A549 (cell line): Measurements from ENCODE around the gene ALS2. TPM values are rescaled to one million over a fixed set of nuclear protein-coding genes. Genes with fewer than 3 reads are reported as not detected.
"Not testable (repeated sequence)": the region's sequence is repeated elsewhere in the genome, so short reads cannot be mapped to it uniquely, and the experiment has no call there.

Experiments
- ATAC-seq, 2 experiments: fragments of 200-7000 bp in 1 of 2; fragments of >200 bp in 1 of 2; cut with Nextera tagmentation in 1 of 2; cut with Tn5 transposase in 1 of 2; 3 replicates each; pipeline versions ENCODE4 v1.8.0 to v1.9.1; 2018 to 2020; ENCODE audit warnings: mild to moderate bottlenecking in 1 of 2, moderate library complexity in 1 of 2
- CTCF ChIA-PET: fragments of 300-600 bp; sonication (Branson Sonifier 250); formaldehyde crosslinking; extraction: SDS; loops from one replicate; lab custom pipeline; 2021; ENCODE audit warnings: antibody characterized with exemption, inconsistent platforms; lab: Yijun Ruan, JAX
- POLR2A ChIA-PET: fragments of 350-600 bp; formaldehyde crosslinking; extraction: SDS; loops from one replicate; lab custom pipeline; 2021; ENCODE audit warnings: antibody characterized with exemption, inconsistent platforms; lab: Yijun Ruan, JAX
- DNase-seq, 2 experiments: peaks; one replicate each; pipeline versions ENCODE4 v3.0.0 to v3.0.0-alpha.2; 2011 to 2016; ENCODE audit warnings: low read depth in 1 of 2, low spot score in 1 of 2
- FAIRE-seq: peaks from 2 replicates; lab custom pipeline; 2011; peaks lifted over from hg19 to GRCh38; lab: Jason Lieb, UNC
- H3K27ac ChIP-seq, 2 experiments: fragments of >200 bp; sonication (Bioruptor Twin); formaldehyde crosslinking; 3 replicates each; pipeline ENCODE4 v1.5.1; 2016 to 2017
- H3K4me1 ChIP-seq: fragments of >200 bp; sonication (Bioruptor Twin); formaldehyde crosslinking; 3 replicates; pipeline ENCODE4 v1.6.1; 2016
- H3K4me2 ChIP-seq: fragments of >200 bp; sonication (Bioruptor Twin); formaldehyde crosslinking; 3 replicates; pipeline ENCODE4 v1.6.1; 2016
- H3K4me3 ChIP-seq: fragments of >200 bp; sonication (Bioruptor Twin); formaldehyde crosslinking; 3 replicates; pipeline ENCODE4 v1.5.1; 2016
- H3K9me3 ChIP-seq: fragments of >200 bp; sonication (Bioruptor Twin); formaldehyde crosslinking; 3 replicates; pipeline ENCODE4 v1.6.1; 2016
- CEBPB ChIP-seq, 2 experiments: fragments of >200 bp in 1 of 2; sonication (Bioruptor Twin) in 1 of 2; formaldehyde crosslinking in 1 of 2; IDR thresholded peaks; 2 replicates each; pipeline ENCODE4 v1.6.1; 2012 to 2016
- CHD2 ChIP-seq: fragments of 150-350 bp; IDR thresholded peaks from 2 replicates; pipeline ENCODE4 v1.6.1; 2014; ENCODE audit warnings: low read length; ENCODE audit not compliant: partially characterized antibody
- EP300 ChIP-seq, 2 experiments: fragments of >200 bp; sonication (Bioruptor Twin); formaldehyde crosslinking; IDR thresholded peaks; 2 replicates in 1 of 2; 3 replicates in 1 of 2; pipeline ENCODE4 v1.6.1; 2016 to 2017
- HES2 ChIP-seq: fragments of >200 bp; sonication (Bioruptor Twin); formaldehyde crosslinking; IDR thresholded peaks from 2 replicates; pipeline ENCODE4 v1.6.1; 2016
- HMGXB4 ChIP-seq: fragments of 250-450 bp; sonication (Bioruptor Pico); IDR thresholded peaks from 2 replicates; pipeline ENCODE4 v1.5.0; 2021; ENCODE audit warnings: mild to moderate bottlenecking, moderate library complexity, borderline replicate concordance
- HOXB13 ChIP-seq: fragments of 250-450 bp; sonication (Bioruptor Pico); IDR thresholded peaks from 2 replicates; pipeline ENCODE4 v1.5.0; 2020; ENCODE audit warnings: low read depth, mild to moderate bottlenecking, moderate library complexity
- HOXB5 ChIP-seq: fragments of 250-450 bp; sonication (Bioruptor Pico); IDR thresholded peaks from 2 replicates; pipeline ENCODE4 v1.5.0; 2020; ENCODE audit warnings: mild to moderate bottlenecking, moderate library complexity
- JUN ChIP-seq, 2 experiments: fragments of >200 bp; sonication (Bioruptor Twin); formaldehyde crosslinking; IDR thresholded peaks; 2 replicates in 1 of 2; 3 replicates in 1 of 2; pipeline ENCODE4 v1.6.1; 2016 to 2017
- KDM1A ChIP-seq: fragments of 200-600 bp; sonication (generic); IDR thresholded peaks from 2 replicates; pipeline ENCODE4 v1.6.1; 2016; ENCODE audit warnings: low read depth, mild to moderate bottlenecking
- KDM5A ChIP-seq: fragments of 200-600 bp; sonication (generic); IDR thresholded peaks from 2 replicates; pipeline ENCODE4 v1.6.1; 2016; ENCODE audit warnings: antibody characterized with exemption, mild to moderate bottlenecking
- PHF8 ChIP-seq: fragments of 200-600 bp; sonication (generic); IDR thresholded peaks from 2 replicates; pipeline ENCODE4 v1.6.1; 2016; ENCODE audit warnings: low read depth, mild to moderate bottlenecking, antibody characterized with exemption, moderate library complexity, borderline replicate concordance
- POLR2A ChIP-seq: IDR thresholded peaks from 2 replicates; pipeline ENCODE4 v1.6.1; 2012; ENCODE audit warnings: mild to moderate bottlenecking, low read length
- RAD21 ChIP-seq, 2 experiments: fragments of >200 bp in 1 of 2; sonication (Bioruptor Twin) in 1 of 2; formaldehyde crosslinking in 1 of 2; IDR thresholded peaks in 1 of 2; conservative IDR thresholded peaks in 1 of 2; 2 replicates in 1 of 2; 3 replicates in 1 of 2; pipeline ENCODE4 v1.6.1; 2012 to 2018; ENCODE audit warnings: inconsistent platforms in 1 of 2
- RARB ChIP-seq: fragments of 250-450 bp; sonication (Bioruptor Pico); IDR thresholded peaks from 2 replicates; pipeline ENCODE4 v1.8.0; 2021; ENCODE audit warnings: mild to moderate bottlenecking, moderate library complexity
- RCOR1 ChIP-seq: fragments of 150-350 bp; IDR thresholded peaks from 2 replicates; pipeline ENCODE4 v1.6.1; 2014; ENCODE audit warnings: antibody characterized with exemption, low read length, low read depth
- RFX5 ChIP-seq: fragments of 450-650 bp; IDR thresholded peaks from 2 replicates; pipeline ENCODE4 v1.7.1; 2014; ENCODE audit warnings: antibody characterized with exemption, mild to moderate bottlenecking, moderate library complexity
- TFCP2L1 ChIP-seq: fragments of 250-450 bp; sonication (Bioruptor Pico); IDR thresholded peaks from 2 replicates; pipeline ENCODE4 v1.5.0; 2021; ENCODE audit warnings: mild to moderate bottlenecking
- ZC3H11A ChIP-seq: fragments of 450-650 bp; IDR thresholded peaks from 2 replicates; pipeline ENCODE4 v1.6.1; 2014; ENCODE audit warnings: antibody characterized with exemption, mild to moderate bottlenecking
- ZNF302 ChIP-seq: fragments of 250-450 bp; sonication (Bioruptor Pico); IDR thresholded peaks from 2 replicates; pipeline ENCODE4 v1.9.0; 2021; ENCODE audit warnings: inconsistent platforms, mild to moderate bottlenecking, moderate library complexity
- ZSCAN20 ChIP-seq: fragments of 250-450 bp; sonication (Bioruptor Pico); IDR thresholded peaks from 2 replicates; pipeline ENCODE4 v1.8.0; 2022; ENCODE audit warnings: mild to moderate bottlenecking, moderate library complexity
- WGBS: methylation state at CpG from one replicate; pipeline ENCODE4 v1.1.6; 2017; ENCODE audit errors: missing lambda C conversion rate; 5-methylcytosine and 5-hydroxymethylcytosine counted together
- polyA plus RNA-seq, 4 experiments: library from polyadenylated mRNA; depleted of rRNA in 3 of 4; stranded (reverse); fragments of >200 nt; fragmentation: RNase III in 1 of 4; extraction: RNeasy Plus Mini Kit Qiagen cat#74134 plus additional on column Dnase treatment in 1 of 4; gene quantifications; 2 replicates in 3 of 4; 3 replicates in 1 of 4; pipeline ENCODE4 v1.2.3, GENCODE V29; 2011 to 2017
- TF ChIP-seq, protein P1 (sequence below): IDR thresholded peaks from 2 replicates; pipeline ENCODE4 v1.6.1; 2012; ENCODE audit warnings: low read depth, borderline replicate concordance
- TF ChIP-seq, protein P2 (sequence below): fragments of >200 bp; sonication (Bioruptor Twin); formaldehyde crosslinking; IDR thresholded peaks from 3 replicates; pipeline ENCODE4 v1.5.1; 2016

The ALS2 gene
- polyA plus RNA-seq, 2 of the 4 experiments (the other 2 are of a cell fraction) = 18.1 to 23.3 TPM

DNA sequence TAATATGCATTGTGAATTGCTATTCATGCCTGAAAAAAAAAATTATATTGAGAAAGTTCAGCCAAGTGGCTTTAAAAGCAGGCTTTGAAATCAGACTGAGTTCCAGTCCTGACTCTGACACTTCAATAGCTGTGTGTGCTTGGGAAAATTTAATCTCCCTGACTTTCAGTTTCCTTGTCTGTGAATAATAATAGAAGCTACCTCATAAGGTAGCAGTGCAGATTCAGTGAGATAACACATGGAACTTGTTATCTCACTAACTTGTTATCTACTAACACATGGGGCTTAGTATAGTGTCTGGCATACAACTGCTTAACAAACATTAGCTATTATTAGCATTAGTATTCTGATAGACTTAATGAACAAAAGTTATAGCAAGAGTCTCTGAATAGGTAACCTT is 14.9 kb downstream of the ALS2 start:
- no peak overlapping the region for H3K4me2 ChIP-seq
- no peaks in the 10 kb centered on the region for H3K4me1 ChIP-seq
- no peak for ATAC-seq
- no peak overlapping the region for H3K4me3 ChIP-seq
- CTCF ChIA-PET = interaction anchor here (1.2 kb wide), 1 partner anchor 21 kb away, joined by 3 read pairs; no protein-coding TSS in a partner anchor
- TF ChIP-seq PHF8 (no peak), HMGXB4 (no peak), CEBPB (IDR thresholded peaks at IDR 0.05) (no peak), KDM1A (no peak)
- TF ChIP-seq, all 56 proteins: peak for 0
- no peaks in the 10 kb centered on the region for H3K9me3 ChIP-seq
- H3K27ac ChIP-seq = no peak overlapping the region
- FAIRE-seq (no peak), DNase-seq (no peak)
- POLR2A ChIA-PET = no interaction called here

- CTCF ChIA-PET = interaction anchor here (0.6 to 1.5 kb wide), 3 partner anchors 17 to 309 kb away, joined by 3 to 5 read pairs (median 3); partner anchors contain the start of genes ALS2 and KIAA2012
- H3K9me3 ChIP-seq, H3K27ac ChIP-seq, H3K4me1 ChIP-seq, H3K4me2 ChIP-seq, ATAC-seq, FAIRE-seq, DNase-seq, H3K4me3 ChIP-seq: not testable (repeated sequence)
- peak; percentile 85 for TF ChIP-seq ZC3H11A
- POLR2A ChIA-PET = interaction anchor here (0.6 to 2.2 kb wide), 2 partner anchors 16 to 52 kb away, joined by 3 to 7 read pairs; partner anchors contain the start of gene ALS2
- 93% methylated on average over 7 of the region's 7 CpGs for WGBS
Observed at GRCh38 chr2:201764469-201764868, 16.3 kb downstream of the ALS2 start.

GRCh38 chr2:201761101-201761500 is 19.6 kb downstream of the ALS2 start:
- no peaks in the 10 kb centered on the region for H3K9me3 ChIP-seq
- H3K4me2 ChIP-seq = no peak overlapping the region
- DNase-seq (no peak), FAIRE-seq (no peak), ATAC-seq (no peak)
- TF ChIP-seq RARB (CRISPR knock-in tag) (no peak), PHF8 (no peak), POLR2A (no peak), KDM1A (no peak), RAD21 (conservative IDR thresholded peaks at IDR 0.05 in 1 of 2, IDR thresholded peaks at IDR 0.05 in 1 of 2) (no peak)
- H3K27ac ChIP-seq = no peak overlapping the region
- ChIA-PET POLR2A (no interaction called here), CTCF (no interaction called here)
- 79% methylated on average over 4 of the region's 4 CpGs for WGBS
- H3K4me1 ChIP-seq = peaks cover 15% of the 10 kb centered on the region
- no peak overlapping the region for H3K4me3 ChIP-seq

GRCh38 chr2:201759567-201759966 is 21.2 kb downstream of the ALS2 start:
- no peak overlapping the region for H3K4me2 ChIP-seq
- CTCF ChIA-PET = interaction anchor here (1.4 kb wide), 1 partner anchor 419 kb away, joined by 5 read pairs; no protein-coding TSS in a partner anchor
- FAIRE-seq (no peak), ATAC-seq (no peak)
- peaks cover 23% of the 10 kb centered on the region for H3K4me1 ChIP-seq
- no peak overlapping the region for H3K27ac ChIP-seq
- TF ChIP-seq, protein P1, sequence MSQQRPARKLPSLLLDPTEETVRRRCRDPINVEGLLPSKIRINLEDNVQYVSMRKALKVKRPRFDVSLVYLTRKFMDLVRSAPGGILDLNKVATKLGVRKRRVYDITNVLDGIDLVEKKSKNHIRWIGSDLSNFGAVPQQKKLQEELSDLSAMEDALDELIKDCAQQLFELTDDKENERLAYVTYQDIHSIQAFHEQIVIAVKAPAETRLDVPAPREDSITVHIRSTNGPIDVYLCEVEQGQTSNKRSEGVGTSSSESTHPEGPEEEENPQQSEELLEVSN = no peak
- TF ChIP-seq RFX5 = no peak
- no peak for TF ChIP-seq JUN (IDR thresholded peaks at IDR 0.05)
- no peak for TF ChIP-seq CEBPB (IDR thresholded peaks at IDR 0.05)
- TF ChIP-seq ZSCAN20 (CRISPR knock-in tag) = no peak
- TF ChIP-seq HOXB5 (CRISPR knock-in tag) = no peak
- TF ChIP-seq HES2 = no peak
- TF ChIP-seq, protein P2, sequence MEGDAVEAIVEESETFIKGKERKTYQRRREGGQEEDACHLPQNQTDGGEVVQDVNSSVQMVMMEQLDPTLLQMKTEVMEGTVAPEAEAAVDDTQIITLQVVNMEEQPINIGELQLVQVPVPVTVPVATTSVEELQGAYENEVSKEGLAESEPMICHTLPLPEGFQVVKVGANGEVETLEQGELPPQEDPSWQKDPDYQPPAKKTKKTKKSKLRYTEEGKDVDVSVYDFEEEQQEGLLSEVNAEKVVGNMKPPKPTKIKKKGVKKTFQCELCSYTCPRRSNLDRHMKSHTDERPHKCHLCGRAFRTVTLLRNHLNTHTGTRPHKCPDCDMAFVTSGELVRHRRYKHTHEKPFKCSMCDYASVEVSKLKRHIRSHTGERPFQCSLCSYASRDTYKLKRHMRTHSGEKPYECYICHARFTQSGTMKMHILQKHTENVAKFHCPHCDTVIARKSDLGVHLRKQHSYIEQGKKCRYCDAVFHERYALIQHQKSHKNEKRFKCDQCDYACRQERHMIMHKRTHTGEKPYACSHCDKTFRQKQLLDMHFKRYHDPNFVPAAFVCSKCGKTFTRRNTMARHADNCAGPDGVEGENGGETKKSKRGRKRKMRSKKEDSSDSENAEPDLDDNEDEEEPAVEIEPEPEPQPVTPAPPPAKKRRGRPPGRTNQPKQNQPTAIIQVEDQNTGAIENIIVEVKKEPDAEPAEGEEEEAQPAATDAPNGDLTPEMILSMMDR = no peak
- no peak for TF ChIP-seq EP300 (IDR thresholded peaks at IDR 0.05)
- TF ChIP-seq CHD2 = no peak
- TF ChIP-seq TFCP2L1 (CRISPR knock-in tag) = no peak
- no peak for TF ChIP-seq KDM5A
- TF ChIP-seq HOXB13 (CRISPR knock-in tag) = no peak
- TF ChIP-seq ZNF302 (CRISPR knock-in tag) = no peak
- TF ChIP-seq RCOR1 = no peak
- TF ChIP-seq, all 56 proteins: peak for 0
- Histone ChIP-seq H3K9me3 (no peaks in the 10 kb centered on the region), H3K4me3 (no peak overlapping the region)
- WGBS = 94% methylated on average over 1 of the region's 1 CpG
- POLR2A ChIA-PET = no interaction called here
- DNase-seq = no peak
